B cell (primary cell): ENCODE measurements around the gene MAGEB3.

ENCODE experiments used
- EZH2 ChIP-seq: IDR thresholded peaks from 2 replicates; pipeline ENCODE4 v1.6.1; 2012; ENCODE audit warnings: borderline replicate concordance, low read depth, mild to moderate bottlenecking, moderate library complexity, low read length; ENCODE audit not compliant: insufficient read depth, poor library complexity, severe bottlenecking
- TF ChIP-seq, protein P1 (sequence below): fragments of 200-600 bp; IDR thresholded peaks from one replicate; pipeline ENCODE4 v1.8.0; 2022; ENCODE audit warnings: antibody characterized with exemption, mild to moderate bottlenecking

DNA sequence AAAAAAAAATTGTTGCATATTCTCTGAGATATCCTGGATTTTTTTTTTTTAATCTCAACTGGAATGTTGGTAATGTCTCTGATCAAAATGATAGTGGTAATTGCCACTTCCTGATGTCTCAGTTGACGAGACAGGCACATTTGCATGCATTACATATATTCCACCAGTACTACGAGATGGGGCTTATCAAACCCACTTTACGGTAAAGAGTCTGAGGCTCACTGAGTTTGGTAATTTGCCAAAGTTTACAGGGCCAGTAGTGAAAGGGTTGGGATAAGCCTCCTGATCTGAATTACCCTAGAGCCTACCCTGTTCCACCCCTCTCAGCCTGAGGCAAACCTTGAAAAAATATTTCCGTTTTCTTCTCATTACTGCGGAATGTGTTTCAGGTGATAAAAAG lies 9.8 kb upstream of the MAGEB3 start:
- TF ChIP-seq, protein P1, sequence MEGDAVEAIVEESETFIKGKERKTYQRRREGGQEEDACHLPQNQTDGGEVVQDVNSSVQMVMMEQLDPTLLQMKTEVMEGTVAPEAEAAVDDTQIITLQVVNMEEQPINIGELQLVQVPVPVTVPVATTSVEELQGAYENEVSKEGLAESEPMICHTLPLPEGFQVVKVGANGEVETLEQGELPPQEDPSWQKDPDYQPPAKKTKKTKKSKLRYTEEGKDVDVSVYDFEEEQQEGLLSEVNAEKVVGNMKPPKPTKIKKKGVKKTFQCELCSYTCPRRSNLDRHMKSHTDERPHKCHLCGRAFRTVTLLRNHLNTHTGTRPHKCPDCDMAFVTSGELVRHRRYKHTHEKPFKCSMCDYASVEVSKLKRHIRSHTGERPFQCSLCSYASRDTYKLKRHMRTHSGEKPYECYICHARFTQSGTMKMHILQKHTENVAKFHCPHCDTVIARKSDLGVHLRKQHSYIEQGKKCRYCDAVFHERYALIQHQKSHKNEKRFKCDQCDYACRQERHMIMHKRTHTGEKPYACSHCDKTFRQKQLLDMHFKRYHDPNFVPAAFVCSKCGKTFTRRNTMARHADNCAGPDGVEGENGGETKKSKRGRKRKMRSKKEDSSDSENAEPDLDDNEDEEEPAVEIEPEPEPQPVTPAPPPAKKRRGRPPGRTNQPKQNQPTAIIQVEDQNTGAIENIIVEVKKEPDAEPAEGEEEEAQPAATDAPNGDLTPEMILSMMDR, result no peak
- no peak for TF ChIP-seq EZH2
